Thyroid gland (tissue), 4 donors: ENCODE measurements around the gene IGLON5.

Experiments
- CTCF ChIP-seq, 6 experiments: fragments of 200-600 bp in 3 of 6; fragments of 450-650 bp in 3 of 6; sonication (generic) in 3 of 6; IDR thresholded peaks; one replicate each; pipeline ENCODE4 v1.5.1; 2016 to 2019; ENCODE audit warnings: antibody characterized with exemption in 6 of 6, mild to moderate bottlenecking in 2 of 6, inconsistent platforms in 1 of 6, moderate library complexity in 1 of 6
- POLR2A ChIP-seq, 2 donors: fragments of 450-650 bp; IDR thresholded peaks; one replicate each; pipeline ENCODE4 v1.6.1; 2017; ENCODE audit warnings: antibody characterized with exemption in 2 of 2, mild to moderate bottlenecking in 2 of 2, moderate library complexity in 1 of 2

DNA sequence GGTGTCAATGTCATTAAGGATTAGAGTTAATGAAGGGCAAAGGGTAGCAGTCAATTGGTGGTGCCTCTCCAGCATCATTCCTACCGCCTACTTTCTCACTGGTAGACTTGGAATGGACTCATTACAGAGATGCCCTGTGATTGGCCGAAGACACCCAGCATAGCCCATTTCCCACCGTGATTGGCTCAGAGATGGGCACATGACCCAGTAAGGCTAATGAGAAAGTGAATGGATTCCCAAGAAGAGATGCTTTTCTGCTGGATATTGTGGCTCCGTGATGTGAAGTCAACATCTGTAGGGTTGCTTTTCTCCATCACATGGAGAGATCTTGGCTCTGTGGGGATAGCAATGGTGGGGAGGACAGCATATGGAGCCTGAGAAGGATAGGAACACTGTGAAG is 18.9 kb downstream of the IGLON5 start:
- TF ChIP-seq POLR2A (IDR thresholded peaks at IDR 0.05), result no peak
- TF ChIP-seq CTCF (IDR thresholded peaks at IDR 0.05), result no peak
